Fibroblast of villous mesenchyme (primary cell): ENCODE results near the gene PPP1R10. TPM values are rescaled to one million over a fixed set of nuclear protein-coding genes. Genes with fewer than 3 reads are reported as not detected.
"Not testable (repeated sequence)": the region's sequence is repeated elsewhere in the genome, so short reads cannot be mapped to it uniquely, and the experiment has no call there.

ENCODE experiments used
- DNase-seq: peaks from one replicate; pipeline ENCODE4 v3.0.0-alpha.2; 2010; ENCODE audit warnings: low read depth
- H3K4me3 ChIP-seq: 2 replicates; pipeline ENCODE4 v1.5.1; 2011; ENCODE audit warnings: low read depth, mild to moderate bottlenecking, low read length
- CTCF ChIP-seq: IDR thresholded peaks from 2 replicates; pipeline ENCODE4 v1.5.1; 2012; ENCODE audit warnings: low read depth, mild to moderate bottlenecking, low read length; ENCODE audit not compliant: insufficient read depth
- total RNA-seq: library from RNA; depleted of rRNA; stranded (reverse); fragments of >200 nt; gene quantifications from 2 replicates; pipeline ENCODE4 v1.2.3, GENCODE V29; 2012

PPP1R10 gene
- total RNA-seq, 1 donor = 70.4 TPM

DNA sequence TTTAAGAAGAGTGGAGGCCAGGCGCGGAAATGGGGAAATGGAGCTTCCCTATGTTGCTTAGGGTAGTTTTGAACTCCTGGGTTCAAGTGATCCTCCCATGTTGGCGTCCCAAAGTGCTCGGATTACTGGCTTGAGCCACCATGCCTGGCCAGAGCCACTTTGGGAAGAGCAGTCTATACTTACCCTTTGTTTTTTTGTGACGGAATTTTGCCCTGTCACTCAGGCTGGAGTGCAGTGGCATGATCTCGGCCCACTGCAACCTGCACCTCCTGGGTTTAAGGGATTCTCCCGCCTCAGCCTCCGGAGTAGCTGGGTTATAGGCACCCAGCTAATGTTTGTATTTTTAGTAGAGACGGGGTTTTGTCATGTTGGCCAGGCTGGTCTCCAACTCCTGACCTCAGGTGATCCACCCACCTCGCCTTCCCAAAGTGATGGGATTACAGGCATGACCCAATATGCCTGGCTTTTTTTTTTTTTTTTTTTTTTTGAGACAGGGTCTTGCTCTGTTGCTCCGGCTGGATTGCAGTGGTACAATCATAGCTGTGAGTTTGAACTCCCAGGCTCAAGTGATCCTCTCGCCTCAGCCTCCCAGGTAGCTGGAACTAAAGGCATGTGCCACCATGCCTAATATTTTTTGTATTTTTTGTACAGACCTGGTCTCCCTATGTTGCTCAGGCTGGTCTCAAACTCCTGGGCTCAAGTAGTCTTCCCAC, 18.0 kb downstream of the PPP1R10 start:
- DNase-seq = no peak
- no peak overlapping the region for H3K4me3 ChIP-seq
- TF ChIP-seq CTCF = no peak

- H3K4me3 ChIP-seq = not testable (repeated sequence)
- peak; percentile 85 for TF ChIP-seq CTCF
- peak; percentile 79 for DNase-seq
Measured at GRCh38 chr6:30597315-30598144, 19.5 kb downstream of the PPP1R10 start.

- no peak for TF ChIP-seq CTCF
- no peak for DNase-seq
- H3K4me3 ChIP-seq = no peak overlapping the region
Measured at GRCh38 chr6:30592287-30592686, 24.8 kb downstream of the PPP1R10 start.

DNA sequence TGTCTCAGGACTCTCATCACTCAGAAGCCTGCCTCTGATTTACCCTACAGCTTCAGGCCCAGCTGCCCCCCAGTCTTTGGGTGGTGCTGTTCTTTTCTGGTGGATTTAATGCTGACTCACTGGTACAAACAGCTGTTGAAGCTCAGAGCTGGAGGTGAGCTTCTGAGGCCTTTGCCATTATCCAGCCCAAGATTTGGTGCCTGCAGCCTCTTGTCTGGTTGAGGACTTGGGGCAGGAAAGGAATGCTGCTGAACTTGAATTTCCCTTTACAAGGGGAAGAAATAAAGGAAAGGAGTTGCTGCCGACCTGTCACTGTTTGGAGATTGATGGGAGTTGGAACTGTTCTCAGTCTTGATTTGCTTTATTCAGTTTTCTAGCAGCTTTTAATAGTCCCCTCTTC, 26.0 kb downstream of the PPP1R10 start:
- no peak overlapping the region for H3K4me3 ChIP-seq
- no peak for TF ChIP-seq CTCF
- DNase-seq = peak; percentile 58

- no peak overlapping the region for H3K4me3 ChIP-seq
- no peak for TF ChIP-seq CTCF
- no peak for DNase-seq
Measured at GRCh38 chr6:30590509-30590908, 26.5 kb downstream of the PPP1R10 start.

DNA sequence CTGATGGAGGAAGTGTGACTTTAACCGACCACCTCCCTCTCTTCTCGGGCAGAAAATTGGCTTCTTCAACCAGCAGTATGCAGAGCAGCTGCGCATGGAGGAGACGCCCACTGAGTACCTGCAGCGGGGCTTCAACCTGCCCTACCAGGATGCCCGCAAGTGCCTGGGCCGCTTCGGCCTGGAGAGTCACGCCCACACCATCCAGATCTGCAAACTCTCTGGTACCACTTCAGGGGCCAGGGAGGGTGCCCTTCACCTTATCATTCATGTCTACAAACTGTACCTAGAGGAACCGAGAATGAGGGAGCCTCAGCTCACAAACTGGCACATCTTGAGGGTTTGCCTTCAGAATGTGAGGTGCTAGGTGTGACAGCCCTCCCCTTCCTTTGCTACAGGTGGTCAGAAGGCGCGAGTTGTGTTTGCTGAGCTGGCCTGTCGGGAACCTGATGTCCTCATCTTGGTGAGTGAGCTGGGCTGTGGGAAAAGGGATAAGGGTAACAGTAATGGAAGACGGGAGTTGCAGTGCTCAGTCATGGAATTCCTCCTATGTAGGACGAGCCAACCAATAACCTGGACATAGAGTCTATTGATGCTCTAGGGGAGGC, 27.2 kb downstream of the PPP1R10 start:
- no peak overlapping the region for H3K4me3 ChIP-seq
- no peak for TF ChIP-seq CTCF
- DNase-seq = no peak
